Caco-2 (cell line): ENCODE data around the gene PCDHGA9. TPM values are rescaled to one million over a fixed set of nuclear protein-coding genes. Genes with fewer than 3 reads are reported as not detected.

Source experiments
- BruUV-seq: library from RNA; stranded (reverse); fragments of 400-500 nt; replicated peaks from 2 replicates; lab custom pipeline; 2021; lab: Mats Ljungman, UMichigan
- CTCF ChIA-PET: fragments of 300-600 bp; sonication (Branson Sonifier 250); formaldehyde crosslinking; loops from one replicate; lab custom pipeline; 2022; ENCODE audit warnings: antibody characterized with exemption; lab: Charles Lee
- POLR2A ChIA-PET: fragments of 300-600 bp; sonication (Branson Sonifier 250); formaldehyde crosslinking; loops from one replicate; lab custom pipeline; 2022; ENCODE audit warnings: antibody characterized with exemption; lab: Charles Lee
- DNase-seq, 2 experiments: peaks; one replicate each; pipeline versions ENCODE4 v3.0.0 to v3.0.0-alpha.2; 2020 to 2022
- H3K27me3 ChIP-seq: replicated peaks from 2 replicates; pipeline ENCODE4 v1.6.0; 2011; ENCODE audit warnings: low read length; ENCODE audit not compliant: control insufficient read depth, insufficient read depth
- H3K36me3 ChIP-seq: 2 replicates; pipeline ENCODE4 v1.5.1; 2011; ENCODE audit warnings: low read length; ENCODE audit not compliant: control insufficient read depth, insufficient read depth
- H3K4me1 ChIP-seq: fragments of 250-450 bp; sonication (Bioruptor Pico); 2 replicates; pipeline ENCODE4 v1.5.1; 2020; ENCODE audit warnings: mild to moderate bottlenecking
- H3K4me3 ChIP-seq: 2 replicates; pipeline ENCODE4 v1.5.1; 2011; ENCODE audit warnings: low read depth, mild to moderate bottlenecking, control low read depth, low read length
- H3K9me3 ChIP-seq: fragments of 250-450 bp; sonication (Bioruptor Pico); 2 replicates; pipeline ENCODE4 v1.5.1; 2020; ENCODE audit warnings: mild to moderate bottlenecking, moderate library complexity
- H3K27ac Mint-ChIP-seq: one replicate; pipeline ENCODE4 v1.8.0; 2022; ENCODE audit warnings: mixed read lengths; ENCODE audit not compliant: unreplicated experiment
- H3K27me3 Mint-ChIP-seq: one replicate; pipeline ENCODE4 v1.8.0; 2022; ENCODE audit warnings: mixed read lengths; ENCODE audit not compliant: insufficient read depth, unreplicated experiment
- H3K36me3 Mint-ChIP-seq: one replicate; pipeline ENCODE4 v1.8.0; 2022; ENCODE audit warnings: mild to moderate bottlenecking, mixed read lengths; ENCODE audit not compliant: insufficient read depth, unreplicated experiment
- H3K4me1 Mint-ChIP-seq: one replicate; pipeline ENCODE4 v1.8.0; 2022; ENCODE audit warnings: low read depth, mixed read lengths; ENCODE audit not compliant: unreplicated experiment
- H3K4me3 Mint-ChIP-seq: one replicate; pipeline ENCODE4 v1.8.0; 2022; ENCODE audit warnings: mild to moderate bottlenecking, moderate library complexity, mixed read lengths; ENCODE audit not compliant: unreplicated experiment
- H3K9me3 Mint-ChIP-seq: one replicate; pipeline ENCODE4 v1.8.0; 2022; ENCODE audit warnings: mixed read lengths; ENCODE audit not compliant: unreplicated experiment
- CTCF ChIP-seq, 2 experiments: fragments of 200-600 bp in 1 of 2; IDR thresholded peaks; 1 replicate in 1 of 2; 2 replicates in 1 of 2; pipeline versions ENCODE4 v1.5.1 to v1.8.0; 2011 to 2022; ENCODE audit warnings: antibody characterized with exemption in 1 of 2, control low read depth in 1 of 2, inconsistent platforms in 1 of 2, low read depth in 1 of 2, low read length in 1 of 2, mild to moderate bottlenecking in 1 of 2, moderate library complexity in 1 of 2; ENCODE audit not compliant: insufficient read depth in 1 of 2, severe bottlenecking in 1 of 2, unreplicated experiment in 1 of 2
- intact Hi-C: fragments of 100-400 bp; cut with micrococcal nuclease; formaldehyde crosslinking; loops from one replicate; pipeline ENCODE4 v1.10.0; 2022; ENCODE audit not compliant: unreplicated experiment
- total RNA-seq: library from RNA; stranded (reverse); gene quantifications from 2 replicates; pipeline ENCODE4 v1.2.3, GENCODE V29; 2022

The PCDHGA9 gene
- total RNA-seq, 1 experiment from 2014 or later, result 2.8 TPM

GRCh38 chr5:141440341-141440740 is 37.8 kb downstream of the PCDHGA9 start:
- H3K36me3 Mint-ChIP-seq, result no peaks in the 10 kb centered on the region
- TF ChIP-seq CTCF (IDR thresholded peaks at IDR 0.05; ENCODE audit: insufficient read depth in 1 of 2, low read depth in 1 of 2, low read length in 1 of 2, severe bottlenecking in 1 of 2, unreplicated experiment in 1 of 2), result no peak
- BruUV-seq, result no TSS peak
- POLR2A ChIA-PET, result no interaction called here
- no peaks in the 10 kb centered on the region for H3K27me3 Mint-ChIP-seq
- intact Hi-C loops, result no loop called here
- peaks cover 24% of the 10 kb centered on the region for H3K9me3 Mint-ChIP-seq
- H3K36me3 ChIP-seq, result no peaks in the 10 kb centered on the region
- DNase-seq, result no peak
- no peaks in the 10 kb centered on the region for H3K4me1 ChIP-seq
- H3K4me1 Mint-ChIP-seq, result no peaks in the 10 kb centered on the region
- H3K4me3 Mint-ChIP-seq, result no peak overlapping the region
- H3K27me3 ChIP-seq, result no peaks in the 10 kb centered on the region
- H3K9me3 ChIP-seq, result peaks cover 3% of the 10 kb centered on the region; the same call in 1 of the 2 replicates
- no peak overlapping the region for H3K27ac Mint-ChIP-seq
- CTCF ChIA-PET, result no interaction called here
- no peak overlapping the region for H3K4me3 ChIP-seq

DNA sequence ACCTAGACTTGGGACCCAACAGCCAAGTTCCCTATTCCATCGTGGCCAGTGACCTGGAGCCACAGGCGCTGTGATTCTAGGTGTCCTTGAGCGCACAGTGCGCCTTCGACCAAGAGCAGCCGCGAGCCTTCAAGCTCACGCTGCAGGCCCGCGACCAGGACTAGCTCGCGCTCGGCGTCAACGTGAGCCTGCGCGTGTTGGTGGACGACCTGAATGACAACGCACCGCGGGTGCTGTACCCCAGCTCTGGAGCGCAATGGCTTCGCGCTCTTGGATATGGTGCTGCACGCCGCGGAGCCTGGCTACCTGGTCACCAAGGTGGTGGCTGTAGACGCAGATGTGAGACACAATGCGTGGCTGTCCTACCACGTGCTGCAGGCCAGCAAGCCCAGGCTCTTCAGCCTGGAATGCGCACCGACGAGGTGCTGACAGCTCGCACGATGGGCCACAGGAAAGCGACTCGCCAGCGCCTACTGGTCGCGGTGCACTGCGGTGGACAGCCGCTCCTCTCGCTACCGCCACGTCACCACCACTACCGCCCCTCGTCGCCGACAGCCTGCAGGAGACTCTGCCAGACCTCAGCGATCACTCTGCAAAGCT is 39.1 kb downstream of the PCDHGA9 start:
- no peaks in the 10 kb centered on the region for H3K36me3 Mint-ChIP-seq
- H3K27ac Mint-ChIP-seq, result no peak overlapping the region
- no peak for DNase-seq
- Histone ChIP-seq H3K27me3 (no peaks in the 10 kb centered on the region), H3K4me3 (no peak overlapping the region), H3K36me3 (no peaks in the 10 kb centered on the region), H3K4me1 (no peaks in the 10 kb centered on the region), H3K9me3 (peaks cover 3% of the 10 kb centered on the region; the same call in 1 of the 2 replicates)
- no peak overlapping the region for H3K4me3 Mint-ChIP-seq
- no peak for TF ChIP-seq CTCF (IDR thresholded peaks at IDR 0.05; ENCODE audit: insufficient read depth in 1 of 2, low read depth in 1 of 2, low read length in 1 of 2, severe bottlenecking in 1 of 2, unreplicated experiment in 1 of 2)
- intact Hi-C loops, result no loop called here
- CTCF ChIA-PET, result interaction anchor here (0.7 to 1.2 kb wide), 2 partner anchors 8 to 66 kb away, joined by 3 read pairs; no protein-coding TSS in a partner anchor
- no peaks in the 10 kb centered on the region for H3K4me1 Mint-ChIP-seq
- peaks cover 37% of the 10 kb centered on the region for H3K9me3 Mint-ChIP-seq
- no peaks in the 10 kb centered on the region for H3K27me3 Mint-ChIP-seq
- POLR2A ChIA-PET, result no interaction called here
- no TSS peak for BruUV-seq

Other genes starting within 250 kb of the PCDHGA9 start
- not detected in 2 replicates for gene PCDHB7, start 230.1 kb upstream of the PCDHGA9 start, total RNA-seq
- gene PCDHB8, start 225.0 kb upstream of the PCDHGA9 start, total RNA-seq, result not detected in 2 replicates
- 0.07 TPM in 1 of 2 replicates, not detected in the other for gene PCDHB16, start 220.4 kb upstream of the PCDHGA9 start, total RNA-seq
- not detected in 2 replicates for gene PCDHB9, start 215.6 kb upstream of the PCDHGA9 start, total RNA-seq
- gene PCDHB10, start 210.4 kb upstream of the PCDHGA9 start, total RNA-seq, result 0.09 TPM in 1 of 2 replicates, not detected in the other
- 0.12 TPM in 1 of 2 replicates, not detected in the other for gene PCDHB11, start 203.2 kb upstream of the PCDHGA9 start, total RNA-seq
- 0.12 TPM in 1 of 2 replicates, not detected in the other for gene PCDHB12, start 194.1 kb upstream of the PCDHGA9 start, total RNA-seq
- 0.12 TPM in 1 of 2 replicates, not detected in the other for gene PCDHB13, start 188.9 kb upstream of the PCDHGA9 start, total RNA-seq
- gene PCDHB14, start 179.4 kb upstream of the PCDHGA9 start, total RNA-seq, result 0.41 and 0.44 TPM in 2 replicates
- 0.21 TPM in 1 of 2 replicates, not detected in the other for gene PCDHB15, start 157.4 kb upstream of the PCDHGA9 start, total RNA-seq
- 0.64 and 0.67 TPM in 2 replicates for gene SLC25A2, start 98.7 kb upstream of the PCDHGA9 start, total RNA-seq
- 77.2 and 78.7 TPM in 2 replicates for gene TAF7, start 82.0 kb upstream of the PCDHGA9 start, total RNA-seq
- gene PCDHGA1, start 72.3 kb upstream of the PCDHGA9 start, total RNA-seq, result 0.64 and 1.1 TPM in 2 replicates
- gene PCDHGA2, start 64.0 kb upstream of the PCDHGA9 start, total RNA-seq, result 0.20 and 0.23 TPM in 2 replicates
- gene PCDHGA3, start 58.9 kb upstream of the PCDHGA9 start, total RNA-seq, result 0.11 TPM in 1 of 2 replicates, not detected in the other
- 0.60 and 0.66 TPM in 2 replicates for gene PCDHGB1, start 52.7 kb upstream of the PCDHGA9 start, total RNA-seq
- 0.49 and 0.54 TPM in 2 replicates for gene PCDHGA4, start 47.8 kb upstream of the PCDHGA9 start, total RNA-seq
- 1.00 and 1.3 TPM in 2 replicates for gene PCDHGB2, start 42.8 kb upstream of the PCDHGA9 start, total RNA-seq
- gene PCDHGA5, start 38.6 kb upstream of the PCDHGA9 start, total RNA-seq, result 0.57 and 0.72 TPM in 2 replicates
- 0.54 and 0.60 TPM in 2 replicates for gene PCDHGB3, start 32.5 kb upstream of the PCDHGA9 start, total RNA-seq
- 0.49 and 0.79 TPM in 2 replicates for gene PCDHGA6, start 28.9 kb upstream of the PCDHGA9 start, total RNA-seq
- 0.09 and 0.43 TPM in 2 replicates for gene PCDHGA7, start 20.0 kb upstream of the PCDHGA9 start, total RNA-seq
- gene PCDHGB4, start 15.1 kb upstream of the PCDHGA9 start, total RNA-seq, result 0.12 and 0.14 TPM in 2 replicates
- gene PCDHGA8, start 10.1 kb upstream of the PCDHGA9 start, total RNA-seq, result 0.14 and 0.18 TPM in 2 replicates
- gene PCDHGB5, start 4.8 kb upstream of the PCDHGA9 start, total RNA-seq, result 13.2 and 13.4 TPM in 2 replicates
- 2.5 and 2.8 TPM in 2 replicates for gene PCDHGB6, start 5.2 kb downstream of the PCDHGA9 start, total RNA-seq
- 2.9 and 3.6 TPM in 2 replicates for gene PCDHGA10, start 10.2 kb downstream of the PCDHGA9 start, total RNA-seq
- 2.3 and 2.4 TPM in 2 replicates for gene PCDHGB7, start 14.9 kb downstream of the PCDHGA9 start, total RNA-seq
- 1.2 and 1.9 TPM in 2 replicates for gene PCDHGA11, start 18.3 kb downstream of the PCDHGA9 start, total RNA-seq
- 0.52 and 1.0 TPM in 2 replicates for gene PCDHGA12, start 27.7 kb downstream of the PCDHGA9 start, total RNA-seq
- gene PCDHGC3, start 73.2 kb downstream of the PCDHGA9 start, total RNA-seq, result 1.3 and 2.9 TPM in 2 replicates
- 0.28 and 0.39 TPM in 2 replicates for gene PCDHGC4, start 82.3 kb downstream of the PCDHGA9 start, total RNA-seq
- gene PCDHGC5, start 86.3 kb downstream of the PCDHGA9 start, total RNA-seq, result 0.21 and 0.25 TPM in 2 replicates
- 161 and 167 TPM in 2 replicates for gene DIAPH1, start 216.2 kb downstream of the PCDHGA9 start, total RNA-seq
- 73.0 and 74.5 TPM in 2 replicates for gene HDAC3, start 234.1 kb downstream of the PCDHGA9 start, total RNA-seq
- 8.7 and 13.6 TPM in 2 replicates for gene RELL2, start 234.2 kb downstream of the PCDHGA9 start, total RNA-seq
- 25.0 and 26.8 TPM in 2 replicates for gene FCHSD1, start 248.6 kb downstream of the PCDHGA9 start, total RNA-seq